HG02623 (cell line): ENCODE measurements around the gene CTDP1.
"Not testable (repeated sequence)": the region's sequence is repeated elsewhere in the genome, so short reads cannot be mapped to it uniquely, and the experiment has no call there.

ENCODE experiments used
- ATAC-seq: cut with Tn5 transposase; IDR thresholded peaks from one replicate; pipeline ENCODE4 v1.9.1; 2021; ENCODE audit warnings: moderate library complexity; ENCODE audit not compliant: unreplicated experiment

Gene CTDP1

GRCh38 chr18:79739440-79739778 lies 59.8 kb downstream of the CTDP1 start:
- no peak for ATAC-seq

- not testable (repeated sequence) for ATAC-seq
Observed at GRCh38 chr18:79740047-79740446, 60.4 kb downstream of the CTDP1 start.

- ATAC-seq, result no peak
Observed at GRCh38 chr18:79740521-79741361, 61.1 kb downstream of the CTDP1 start.

GRCh38 chr18:79741362-79741700 lies 61.7 kb downstream of the CTDP1 start:
- no peak for ATAC-seq

GRCh38 chr18:79742076-79742475 lies 62.5 kb downstream of the CTDP1 start:
- ATAC-seq, result no peak

GRCh38 chr18:79744625-79745024 lies 65.0 kb downstream of the CTDP1 start:
- no peak for ATAC-seq

GRCh38 chr18:79746730-79747129 lies 67.1 kb downstream of the CTDP1 start:
- ATAC-seq, result no peak

GRCh38 chr18:79747156-79747845 lies 67.7 kb downstream of the CTDP1 start:
- ATAC-seq, result no peak

GRCh38 chr18:79748321-79749180 lies 68.9 kb downstream of the CTDP1 start:
- ATAC-seq, result no peak

GRCh38 chr18:79749251-79750191 lies 69.9 kb downstream of the CTDP1 start:
- no peak for ATAC-seq

- no peak for ATAC-seq
Observed at GRCh38 chr18:79750980-79751571, 71.5 kb downstream of the CTDP1 start.

- ATAC-seq, result not testable (repeated sequence)
Observed at GRCh38 chr18:79751918-79752578, 72.4 kb downstream of the CTDP1 start.

GRCh38 chr18:79752946-79753345 lies 73.3 kb downstream of the CTDP1 start:
- ATAC-seq, result not testable (repeated sequence)

GRCh38 chr18:79753391-79753851 lies 73.8 kb downstream of the CTDP1 start:
- no peak for ATAC-seq

- ATAC-seq, result no peak
Observed at GRCh38 chr18:79754022-79754761, 74.6 kb downstream of the CTDP1 start.

- ATAC-seq, result no peak
Observed at GRCh38 chr18:79754831-79755351, 75.3 kb downstream of the CTDP1 start.

- ATAC-seq, result no peak
Observed at GRCh38 chr18:79755496-79756142, 76.0 kb downstream of the CTDP1 start.

GRCh38 chr18:79756143-79756500 lies 76.5 kb downstream of the CTDP1 start:
- no peak for ATAC-seq
